ENCODE results near the gene TRPC4.

DNA sequence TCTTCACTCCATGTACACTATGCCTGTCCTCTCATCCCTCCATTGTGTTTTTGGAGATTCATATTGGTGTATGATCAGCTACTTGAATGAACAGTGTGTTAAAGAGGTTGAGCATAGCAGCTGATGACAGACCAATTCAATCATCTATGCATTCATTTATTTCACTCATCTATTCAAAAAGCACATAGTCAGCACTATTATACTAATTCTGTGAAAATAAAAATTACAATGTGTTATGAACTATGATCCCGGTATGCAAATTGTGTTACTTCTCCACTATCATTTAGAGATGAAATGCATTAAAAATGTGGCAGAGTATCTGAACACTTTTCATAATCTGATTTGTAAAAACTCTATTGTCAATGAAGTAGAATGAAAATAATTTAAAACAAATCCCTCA, 5.9 kb downstream of the TRPC4 start:
- TF ChIP-seq, protein P1, sequence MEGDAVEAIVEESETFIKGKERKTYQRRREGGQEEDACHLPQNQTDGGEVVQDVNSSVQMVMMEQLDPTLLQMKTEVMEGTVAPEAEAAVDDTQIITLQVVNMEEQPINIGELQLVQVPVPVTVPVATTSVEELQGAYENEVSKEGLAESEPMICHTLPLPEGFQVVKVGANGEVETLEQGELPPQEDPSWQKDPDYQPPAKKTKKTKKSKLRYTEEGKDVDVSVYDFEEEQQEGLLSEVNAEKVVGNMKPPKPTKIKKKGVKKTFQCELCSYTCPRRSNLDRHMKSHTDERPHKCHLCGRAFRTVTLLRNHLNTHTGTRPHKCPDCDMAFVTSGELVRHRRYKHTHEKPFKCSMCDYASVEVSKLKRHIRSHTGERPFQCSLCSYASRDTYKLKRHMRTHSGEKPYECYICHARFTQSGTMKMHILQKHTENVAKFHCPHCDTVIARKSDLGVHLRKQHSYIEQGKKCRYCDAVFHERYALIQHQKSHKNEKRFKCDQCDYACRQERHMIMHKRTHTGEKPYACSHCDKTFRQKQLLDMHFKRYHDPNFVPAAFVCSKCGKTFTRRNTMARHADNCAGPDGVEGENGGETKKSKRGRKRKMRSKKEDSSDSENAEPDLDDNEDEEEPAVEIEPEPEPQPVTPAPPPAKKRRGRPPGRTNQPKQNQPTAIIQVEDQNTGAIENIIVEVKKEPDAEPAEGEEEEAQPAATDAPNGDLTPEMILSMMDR (IDR thresholded peaks at IDR 0.05) = no peak
- TF ChIP-seq POLR2A (IDR thresholded peaks at IDR 0.05) = no peak
- TF ChIP-seq EP300 (IDR thresholded peaks at IDR 0.05) = no peak
